Loucy (cell line): Measurements from ENCODE around the gene TEX10.

Source experiments
- EZH2phosphoT487 ChIP-seq: fragments of 200-600 bp; IDR thresholded peaks from 2 replicates; pipeline ENCODE4 v1.6.1; 2018; ENCODE audit warnings: antibody characterized with exemption, mild to moderate bottlenecking, moderate library complexity, borderline replicate concordance
- TF ChIP-seq, protein P1 (sequence below): fragments of 200-600 bp; sonication (generic); conservative IDR thresholded peaks from 2 replicates; pipeline ENCODE4 v1.5.1; 2014; ENCODE audit warnings: mild to moderate bottlenecking, antibody characterized with exemption, low read length

DNA sequence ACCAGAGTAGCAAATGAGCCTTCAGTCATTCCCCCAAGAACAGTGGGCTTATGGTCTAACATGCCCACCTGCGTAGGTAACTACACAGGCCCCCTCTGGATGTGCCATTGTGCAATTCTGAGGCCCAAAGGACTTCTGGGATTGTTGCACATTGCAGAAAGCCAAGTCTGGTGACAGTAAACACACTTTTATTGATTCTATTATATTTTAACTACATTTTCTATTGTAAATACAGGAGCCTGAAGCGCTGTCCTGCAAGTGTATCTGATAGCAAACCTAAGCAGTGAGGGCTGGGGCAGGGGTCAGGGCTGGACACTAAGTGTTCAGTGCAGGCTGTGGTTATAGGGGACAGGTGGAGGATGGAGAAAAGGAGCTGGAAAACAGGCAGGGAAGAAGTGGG is 57.5 kb downstream of the TEX10 start:
- no peak for TF ChIP-seq EZH2phosphoT487
- TF ChIP-seq, protein P1, sequence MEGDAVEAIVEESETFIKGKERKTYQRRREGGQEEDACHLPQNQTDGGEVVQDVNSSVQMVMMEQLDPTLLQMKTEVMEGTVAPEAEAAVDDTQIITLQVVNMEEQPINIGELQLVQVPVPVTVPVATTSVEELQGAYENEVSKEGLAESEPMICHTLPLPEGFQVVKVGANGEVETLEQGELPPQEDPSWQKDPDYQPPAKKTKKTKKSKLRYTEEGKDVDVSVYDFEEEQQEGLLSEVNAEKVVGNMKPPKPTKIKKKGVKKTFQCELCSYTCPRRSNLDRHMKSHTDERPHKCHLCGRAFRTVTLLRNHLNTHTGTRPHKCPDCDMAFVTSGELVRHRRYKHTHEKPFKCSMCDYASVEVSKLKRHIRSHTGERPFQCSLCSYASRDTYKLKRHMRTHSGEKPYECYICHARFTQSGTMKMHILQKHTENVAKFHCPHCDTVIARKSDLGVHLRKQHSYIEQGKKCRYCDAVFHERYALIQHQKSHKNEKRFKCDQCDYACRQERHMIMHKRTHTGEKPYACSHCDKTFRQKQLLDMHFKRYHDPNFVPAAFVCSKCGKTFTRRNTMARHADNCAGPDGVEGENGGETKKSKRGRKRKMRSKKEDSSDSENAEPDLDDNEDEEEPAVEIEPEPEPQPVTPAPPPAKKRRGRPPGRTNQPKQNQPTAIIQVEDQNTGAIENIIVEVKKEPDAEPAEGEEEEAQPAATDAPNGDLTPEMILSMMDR, result no peak
